Measurements from ENCODE around the gene FGFR3. TPM values are rescaled to one million over a fixed set of nuclear protein-coding genes. Genes with fewer than 3 reads are reported as not detected.
A peak's percentile ranks its signal among the peaks of the same experiment; 100 is the strongest.

Gene FGFR3
- total and polyA plus RNA-seq, 10 donors = 1.0 to 7.5 (median 3.5) TPM

- no peak overlapping the region for H3K4me3 ChIP-seq
- no peaks in the 10 kb centered on the region for H3K9me3 ChIP-seq
- DNase-seq = no peak
- intact Hi-C loops (cut with DNase I; ENCODE audit: low total_unique reads) = no loop called here
- H3K27me3 ChIP-seq (replicated peaks in 1 of 7) = no peaks in the 10 kb centered on the region
- peaks cover 0 to 4% (median 0%) of the 10 kb centered on the region in 6 donors for H3K4me1 ChIP-seq
- H3K27ac ChIP-seq = no peak overlapping the region
- H3K36me3 ChIP-seq = peaks cover 0 to 36% (median 14%) of the 10 kb centered on the region in 6 donors
- 84 to 92% (median 87%) methylated on average over 9 to 11 of the region's 11 CpGs for WGBS, 5 donors
- TF ChIP-seq CTCF (IDR thresholded peaks at IDR 0.05 in 8 of 11, conservative IDR thresholded peaks at IDR 0.05 in 3 of 11) (no peak), POLR2AphosphoS5 (IDR thresholded peaks at IDR 0.05) (no peak)
Measured at GRCh38 chr4:1808851-1809753, 16.0 kb downstream of the FGFR3 start.

- Histone ChIP-seq H3K4me1 (peaks cover 0 to 4% (median 0%) of the 10 kb centered on the region in 6 donors), H3K27me3 (replicated peaks in 1 of 7) (no peaks in the 10 kb centered on the region), H3K9me3 (no peaks in the 10 kb centered on the region), H3K36me3 (peaks cover 0 to 44% (median 22%) of the 10 kb centered on the region in 6 donors), H3K4me3 (no peak overlapping the region), H3K27ac (no peak overlapping the region)
- 15 to 31% (median 29%) methylated on average over 4 to 15 of the region's 15 CpGs for WGBS, 5 donors
- intact Hi-C loops (cut with DNase I; ENCODE audit: low total_unique reads) = loop anchor here (5.0 kb wide), 1 partner anchor 63 kb away; no protein-coding TSS in a partner anchor
- TF ChIP-seq POLR2AphosphoS5 (IDR thresholded peaks at IDR 0.05) = peak in 2 of 3 donors; percentile 42 to 73
- no peak for TF ChIP-seq POLR2A (IDR thresholded peaks at IDR 0.05)
- peak; percentile 42 to 90 (median 82) for TF ChIP-seq CTCF (IDR thresholded peaks at IDR 0.05 in 8 of 11, conservative IDR thresholded peaks at IDR 0.05 in 3 of 11)
- DNase-seq = peak; percentile 89
Measured at GRCh38 chr4:1809754-1810502, 16.8 kb downstream of the FGFR3 start.

- peaks cover 0 to 52% (median 30%) of the 10 kb centered on the region in 6 donors for H3K36me3 ChIP-seq
- WGBS, 5 donors = 91 to 99% (median 96%) methylated on average over 6 to 10 of the region's 10 CpGs
- H3K27ac ChIP-seq = no peak overlapping the region
- peaks cover 0 to 4% (median 0%) of the 10 kb centered on the region in 6 donors for H3K4me1 ChIP-seq
- TF ChIP-seq POLR2AphosphoS5 (IDR thresholded peaks at IDR 0.05) (no peak), CTCF (IDR thresholded peaks at IDR 0.05 in 8 of 11, conservative IDR thresholded peaks at IDR 0.05 in 3 of 11) (no peak), POLR2A (IDR thresholded peaks at IDR 0.05) (no peak)
- no peak overlapping the region for H3K4me3 ChIP-seq
- intact Hi-C loops (cut with DNase I; ENCODE audit: low total_unique reads) = loop anchor here (5.0 kb wide), 1 partner anchor 63 kb away; no protein-coding TSS in a partner anchor
- no peaks in the 10 kb centered on the region for H3K9me3 ChIP-seq
- no peak for DNase-seq
- no peaks in the 10 kb centered on the region for H3K27me3 ChIP-seq (replicated peaks in 1 of 7)
Measured at GRCh38 chr4:1810765-1811164, 17.7 kb downstream of the FGFR3 start.
